BE2C (cell line): Measurements from ENCODE around the gene PCDHA2.
A peak's percentile ranks its signal among the peaks of the same experiment; 100 is the strongest.
"Not testable (repeated sequence)": the region's sequence is repeated elsewhere in the genome, so short reads cannot be mapped to it uniquely, and the experiment has no call there.

Experiments used
- DNase-seq: peaks from one replicate; pipeline ENCODE4 v3.0.0-alpha.2; 2020
- H3K27me3 ChIP-seq: fragments of 250-450 bp; sonication (Bioruptor Pico); 2 replicates; pipeline ENCODE4 v1.5.1; 2020; ENCODE audit warnings: mild to moderate bottlenecking
- H3K36me3 ChIP-seq: fragments of 250-450 bp; sonication (Bioruptor Pico); 2 replicates; pipeline ENCODE4 v1.5.1; 2020; ENCODE audit warnings: mild to moderate bottlenecking
- H3K4me1 ChIP-seq: fragments of 250-450 bp; sonication (Bioruptor Pico); 2 replicates; pipeline ENCODE4 v1.5.1; 2020
- H3K4me3 ChIP-seq: 2 replicates; pipeline ENCODE4 v1.5.1; 2011; ENCODE audit warnings: low read depth, low read length
- H3K9me3 ChIP-seq: fragments of 250-450 bp; sonication (Bioruptor Pico); 2 replicates; pipeline ENCODE4 v1.5.1; 2020
- TF ChIP-seq, protein P1 (sequence below): IDR thresholded peaks from 2 replicates; pipeline ENCODE4 v1.5.1; 2012; ENCODE audit warnings: mild to moderate bottlenecking, low read depth, low read length

PCDHA2 gene

DNA sequence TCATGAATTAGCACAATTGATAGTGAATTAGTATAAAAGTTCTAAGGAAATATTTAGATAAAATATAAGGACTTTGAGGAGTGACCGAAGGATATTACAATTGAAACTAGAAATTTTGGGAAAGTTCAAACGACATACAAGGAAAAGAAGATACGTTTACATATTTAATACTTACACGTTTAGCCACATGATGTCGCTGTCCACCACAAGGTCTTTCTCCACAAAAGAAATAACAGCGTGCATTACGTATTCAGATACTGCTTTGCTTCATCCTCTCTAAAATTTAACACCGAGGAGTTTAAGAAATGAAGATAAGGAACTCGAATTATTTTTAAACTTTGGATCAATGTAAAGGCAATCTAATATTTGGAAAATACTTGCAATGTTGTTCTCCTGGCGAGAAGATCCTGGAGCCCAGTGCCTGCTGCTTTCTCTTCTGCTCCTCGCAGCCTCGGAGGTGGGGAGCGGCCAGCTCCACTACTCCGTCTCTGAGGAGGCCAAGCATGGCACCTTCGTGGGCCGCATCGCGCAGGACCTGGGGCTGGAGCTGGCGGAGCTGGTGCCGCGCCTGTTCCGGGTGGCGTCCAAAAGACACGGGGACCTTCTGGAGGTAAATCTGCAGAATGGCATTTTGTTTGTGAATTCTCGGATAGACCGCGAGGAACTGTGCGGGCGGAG is 6.3 kb downstream of the PCDHA2 start, which contains the start of gene PCDHA3:
PCDHA3 (plus strand) TSS at position 242 of the 678 bp plus-strand sequence.
- Histone ChIP-seq H3K4me1 (no peaks in the 10 kb centered on the region), H3K36me3 (peaks cover 8% of the 10 kb centered on the region), H3K27me3 (no peaks in the 10 kb centered on the region), H3K4me3 (no peak within 1 kb of the TSS), H3K9me3 (peaks cover 8% of the 10 kb centered on the region)
- TF ChIP-seq, protein P1, sequence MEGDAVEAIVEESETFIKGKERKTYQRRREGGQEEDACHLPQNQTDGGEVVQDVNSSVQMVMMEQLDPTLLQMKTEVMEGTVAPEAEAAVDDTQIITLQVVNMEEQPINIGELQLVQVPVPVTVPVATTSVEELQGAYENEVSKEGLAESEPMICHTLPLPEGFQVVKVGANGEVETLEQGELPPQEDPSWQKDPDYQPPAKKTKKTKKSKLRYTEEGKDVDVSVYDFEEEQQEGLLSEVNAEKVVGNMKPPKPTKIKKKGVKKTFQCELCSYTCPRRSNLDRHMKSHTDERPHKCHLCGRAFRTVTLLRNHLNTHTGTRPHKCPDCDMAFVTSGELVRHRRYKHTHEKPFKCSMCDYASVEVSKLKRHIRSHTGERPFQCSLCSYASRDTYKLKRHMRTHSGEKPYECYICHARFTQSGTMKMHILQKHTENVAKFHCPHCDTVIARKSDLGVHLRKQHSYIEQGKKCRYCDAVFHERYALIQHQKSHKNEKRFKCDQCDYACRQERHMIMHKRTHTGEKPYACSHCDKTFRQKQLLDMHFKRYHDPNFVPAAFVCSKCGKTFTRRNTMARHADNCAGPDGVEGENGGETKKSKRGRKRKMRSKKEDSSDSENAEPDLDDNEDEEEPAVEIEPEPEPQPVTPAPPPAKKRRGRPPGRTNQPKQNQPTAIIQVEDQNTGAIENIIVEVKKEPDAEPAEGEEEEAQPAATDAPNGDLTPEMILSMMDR, result no peak
- no peak for DNase-seq

DNA sequence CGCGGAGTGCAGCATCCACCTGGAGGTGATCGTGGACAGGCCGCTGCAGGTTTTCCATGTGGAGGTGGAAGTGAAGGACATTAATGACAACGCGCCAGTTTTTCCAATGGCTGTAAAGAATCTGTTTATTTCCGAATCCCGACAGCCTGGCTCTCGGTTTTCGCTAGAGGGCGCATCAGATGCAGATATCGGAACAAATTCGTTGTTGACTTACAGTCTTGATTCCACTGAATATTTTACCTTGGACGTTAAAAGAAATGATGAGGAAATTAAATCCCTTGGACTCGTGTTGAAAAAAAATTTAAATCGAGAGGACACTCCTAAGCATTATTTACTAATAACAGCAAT is 6.8 kb downstream of the PCDHA2 start:
- Histone ChIP-seq H3K27me3 (no peaks in the 10 kb centered on the region), H3K4me1 (no peaks in the 10 kb centered on the region), H3K9me3 (peaks cover 8% of the 10 kb centered on the region; the same call in 1 of the 2 replicates), H3K4me3 (no peak overlapping the region), H3K36me3 (peaks cover 8% of the 10 kb centered on the region)
- no peak for DNase-seq
- TF ChIP-seq, protein P1, result no peak

DNA sequence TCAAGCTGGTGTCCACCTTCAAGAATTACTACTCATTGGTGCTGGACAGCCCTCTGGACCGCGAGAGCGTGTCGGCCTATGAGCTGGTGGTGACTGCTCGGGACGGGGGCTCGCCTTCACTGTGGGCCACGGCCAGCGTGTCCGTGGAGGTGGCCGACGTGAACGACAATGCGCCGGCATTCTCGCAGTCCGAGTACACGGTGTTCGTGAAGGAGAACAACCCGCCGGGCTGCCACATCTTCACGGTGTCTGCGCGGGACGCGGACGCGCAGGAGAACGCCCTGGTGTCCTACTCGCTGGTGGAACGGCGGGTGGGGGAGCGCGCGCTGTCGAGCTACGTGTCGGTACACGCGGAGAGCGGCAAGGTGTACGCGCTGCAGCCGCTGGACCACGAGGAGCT is 7.7 kb downstream of the PCDHA2 start:
- H3K27me3 ChIP-seq, H3K4me1 ChIP-seq, H3K9me3 ChIP-seq, H3K4me3 ChIP-seq, DNase-seq, H3K36me3 ChIP-seq: not testable (repeated sequence)

DNA sequence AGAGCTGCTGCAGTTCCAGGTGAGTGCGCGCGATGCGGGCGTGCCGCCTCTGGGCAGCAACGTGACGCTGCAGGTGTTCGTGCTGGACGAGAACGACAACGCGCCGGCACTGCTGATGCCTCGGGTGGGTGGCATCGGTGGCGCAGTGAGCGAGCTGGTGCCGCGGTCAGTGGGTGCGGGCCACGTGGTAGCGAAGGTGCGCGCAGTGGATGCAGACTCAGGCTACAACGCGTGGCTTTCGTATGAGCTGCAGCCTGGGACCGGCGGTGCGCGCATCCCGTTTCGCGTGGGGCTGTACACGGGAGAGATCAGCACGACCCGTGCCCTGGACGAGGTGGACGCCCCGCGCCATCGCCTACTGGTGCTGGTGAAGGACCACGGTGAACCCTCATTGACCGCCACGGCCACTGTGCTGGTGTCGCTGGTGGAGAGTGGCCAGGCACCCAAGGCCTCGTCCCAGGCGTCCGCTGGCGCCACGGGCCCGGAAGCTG is 8.2 kb downstream of the PCDHA2 start:
- Histone ChIP-seq H3K4me1 (no peaks in the 10 kb centered on the region), H3K4me3 (no peak overlapping the region), H3K27me3 (no peaks in the 10 kb centered on the region), H3K9me3 (peaks cover 8% of the 10 kb centered on the region; the same call in 1 of the 2 replicates), H3K36me3 (peaks cover 8% of the 10 kb centered on the region)
- DNase-seq, result no peak
- TF ChIP-seq, protein P1, result no peak

DNA sequence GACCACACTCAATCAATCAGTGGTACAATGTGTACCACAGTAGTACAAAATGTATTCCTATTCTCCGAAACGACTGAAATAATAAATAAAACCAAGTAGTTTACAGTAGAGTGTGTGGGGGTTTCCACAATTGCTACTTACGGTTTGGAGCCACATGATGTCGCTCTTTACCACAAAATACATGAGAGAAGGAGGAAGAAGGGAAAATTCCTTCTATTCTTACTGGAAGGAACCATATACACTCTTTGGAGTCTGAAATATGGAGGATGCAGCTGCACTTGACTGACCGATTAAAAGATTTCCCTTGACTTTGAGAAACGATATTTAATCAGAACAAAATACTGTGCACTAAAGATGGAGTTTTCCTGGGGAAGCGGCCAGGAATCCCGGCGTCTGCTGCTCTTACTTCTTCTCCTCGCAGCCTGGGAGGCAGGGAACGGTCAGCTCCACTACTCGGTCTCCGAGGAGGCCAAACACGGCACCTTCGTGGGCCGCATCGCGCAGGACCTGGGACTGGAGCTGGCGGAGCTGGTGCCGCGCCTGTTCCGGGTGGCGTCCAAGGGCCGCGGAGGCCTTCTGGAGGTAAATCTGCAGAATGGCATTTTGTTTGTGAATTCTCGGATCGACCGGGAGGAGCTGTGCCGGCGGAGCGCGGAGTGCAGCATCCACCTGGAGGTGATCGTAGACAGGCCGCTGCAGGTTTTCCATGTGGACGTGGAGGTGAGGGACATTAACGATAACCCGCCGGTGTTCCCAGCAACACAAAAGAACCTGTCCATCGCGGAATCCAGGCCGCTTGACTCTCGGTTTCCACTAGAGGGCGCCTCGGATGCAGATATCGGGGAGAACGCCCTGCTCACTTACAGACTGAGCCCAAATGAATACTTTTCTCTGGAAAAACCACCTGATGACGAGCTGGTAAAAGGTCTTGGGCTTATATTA is 12.5 kb downstream of the PCDHA2 start, which contains the start of gene PCDHA4:
PCDHA4 (plus strand) TSS at position 235 of the 942 bp plus-strand sequence.
- no peaks in the 10 kb centered on the region for H3K4me1 ChIP-seq
- no peaks in the 10 kb centered on the region for H3K27me3 ChIP-seq
- TF ChIP-seq, protein P1, result peak; percentile 53
- no peak for DNase-seq
- H3K9me3 ChIP-seq, result no peaks in the 10 kb centered on the region
- H3K36me3 ChIP-seq, result peaks cover 5% of the 10 kb centered on the region
- no peak within 1 kb of the TSS for H3K4me3 ChIP-seq

DNA sequence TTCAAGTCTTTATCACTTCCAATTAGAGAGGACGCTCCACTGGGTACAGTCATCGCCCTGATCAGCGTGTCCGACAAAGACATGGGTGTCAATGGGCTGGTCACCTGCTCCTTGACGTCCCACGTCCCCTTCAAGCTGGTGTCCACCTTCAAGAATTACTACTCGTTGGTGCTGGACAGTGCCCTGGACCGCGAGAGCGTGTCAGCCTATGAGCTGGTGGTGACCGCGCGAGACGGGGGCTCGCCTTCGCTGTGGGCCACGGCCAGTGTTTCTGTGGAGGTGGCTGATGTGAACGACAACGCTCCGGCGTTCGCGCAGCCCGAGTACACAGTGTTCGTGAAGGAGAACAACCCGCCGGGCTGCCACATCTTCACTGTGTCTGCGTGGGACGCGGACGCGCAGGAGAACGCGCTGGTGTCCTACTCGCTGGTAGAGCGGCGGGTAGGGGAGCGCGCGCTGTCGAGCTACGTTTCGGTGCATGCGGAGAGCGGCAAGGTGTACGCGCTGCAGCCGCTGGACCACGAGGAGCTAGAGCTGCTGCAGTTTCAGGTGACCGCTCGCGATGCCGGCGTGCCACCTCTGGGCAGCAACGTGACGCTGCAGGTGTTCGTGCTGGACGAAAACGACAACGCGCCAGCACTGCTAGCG is 13.7 kb downstream of the PCDHA2 start:
- not testable (repeated sequence) for H3K27me3 ChIP-seq, DNase-seq, H3K36me3 ChIP-seq, H3K4me3 ChIP-seq, H3K4me1 ChIP-seq, H3K9me3 ChIP-seq
